ENCODE data around the gene ARHGEF19. TPM values are rescaled to one million over a fixed set of nuclear protein-coding genes. Genes with fewer than 3 reads are reported as not detected.
"Not testable (repeated sequence)": the region's sequence is repeated elsewhere in the genome, so short reads cannot be mapped to it uniquely, and the experiment has no call there.

Gene ARHGEF19
- polyA plus RNA-seq, 1 experiment: 6.7 TPM

- DNase-seq (ENCODE audit: low read depth, low spot score): peak; percentile 85
- H3K27me3 ChIP-seq (ENCODE audit: control insufficient read depth, insufficient read depth, low read length): peaks cover 10% of the 10 kb centered on the region
- no peak for TF ChIP-seq CTCF (IDR thresholded peaks at IDR 0.05; ENCODE audit: low read depth, low read length)
- ChIA-PET POLR2A (interaction anchor here (0.5 to 2.8 kb wide), 6 partner anchors 9 to 71 kb away, joined by 3 to 27 read pairs (median 3); partner anchors contain the start of gene CPLANE2), CTCF (interaction anchor here (0.9 to 2.5 kb wide), 3 partner anchors 135 to 143 kb away, joined by 3 to 16 read pairs (median 6); no protein-coding TSS in a partner anchor)
- H3K4me3 ChIP-seq (ENCODE audit: low read depth, low read length): peak overlapping the region; percentile 63
- no peaks in the 10 kb centered on the region; the same call in 1 of the 2 replicates for H3K9me3 ChIP-seq (ENCODE audit: control insufficient read depth, insufficient read depth, low read length)
- H3K27ac ChIP-seq (ENCODE audit: low read depth, low read length): no peak overlapping the region
Measured at GRCh38 chr1:16217061-16217785, 4.8 kb upstream of the ARHGEF19 start.

- TF ChIP-seq CTCF (IDR thresholded peaks at IDR 0.05; ENCODE audit: low read depth, low read length): no peak
- Histone ChIP-seq H3K27ac (ENCODE audit: low read depth, low read length) (no peak overlapping the region), H3K27me3 (ENCODE audit: control insufficient read depth, insufficient read depth, low read length) (peaks cover 8% of the 10 kb centered on the region), H3K9me3 (ENCODE audit: control insufficient read depth, insufficient read depth, low read length) (no peaks in the 10 kb centered on the region; the same call in 1 of the 2 replicates), H3K4me3 (ENCODE audit: low read depth, low read length) (peak overlapping the region; percentile 63)
- ChIA-PET POLR2A (interaction anchor here (1.4 to 2.8 kb wide), 3 partner anchors 8 to 21 kb away, joined by 3 to 27 read pairs (median 4); partner anchors contain the start of gene CPLANE2), CTCF (interaction anchor here (1.3 to 2.5 kb wide), 3 partner anchors 30 to 138 kb away, joined by 3 to 16 read pairs (median 6); no protein-coding TSS in a partner anchor)
- DNase-seq (ENCODE audit: low read depth, low spot score): no peak
Measured at GRCh38 chr1:16215882-16216753, 3.7 kb upstream of the ARHGEF19 start.

- POLR2A ChIA-PET; H3K9me3 ChIP-seq (ENCODE audit: control insufficient read depth, insufficient read depth, low read length): not testable (repeated sequence)
Measured at GRCh38 chr1:16215240-16215639, 2.8 kb upstream of the ARHGEF19 start.

GRCh38 chr1:16213544-16213943 lies 1.1 kb upstream of the ARHGEF19 start:
- H3K27ac ChIP-seq (ENCODE audit: low read depth, low read length); CTCF ChIA-PET; H3K9me3 ChIP-seq (ENCODE audit: control insufficient read depth, insufficient read depth, low read length); H3K27me3 ChIP-seq (ENCODE audit: control insufficient read depth, insufficient read depth, low read length); POLR2A ChIA-PET; H3K4me3 ChIP-seq (ENCODE audit: low read depth, low read length); DNase-seq (ENCODE audit: low read depth, low spot score): not testable (repeated sequence)

More at GRCh38 chr1:16215240-16215639, 2.8 kb upstream of the ARHGEF19 start:
- CTCF ChIA-PET: interaction anchor here (1.3 kb wide), 1 partner anchor 29 kb away, joined by 3 read pairs; no protein-coding TSS in a partner anchor
- DNase-seq (ENCODE audit: low read depth, low spot score); H3K27ac ChIP-seq (ENCODE audit: low read depth, low read length); H3K27me3 ChIP-seq (ENCODE audit: control insufficient read depth, insufficient read depth, low read length); H3K4me3 ChIP-seq (ENCODE audit: low read depth, low read length): not testable (repeated sequence)

- Histone ChIP-seq H3K9me3 (ENCODE audit: control insufficient read depth, insufficient read depth, low read length) (no peaks in the 10 kb centered on the region; the same call in 1 of the 2 replicates), H3K4me3 (ENCODE audit: low read depth, low read length) (no peak overlapping the region), H3K27ac (ENCODE audit: low read depth, low read length) (no peak overlapping the region), H3K27me3 (ENCODE audit: control insufficient read depth, insufficient read depth, low read length) (peaks cover 5% of the 10 kb centered on the region)
- no peak for DNase-seq (ENCODE audit: low read depth, low spot score)
- ChIA-PET POLR2A (no interaction called here), CTCF (no interaction called here)
- no peak for TF ChIP-seq CTCF (IDR thresholded peaks at IDR 0.05; ENCODE audit: low read depth, low read length)
Measured at GRCh38 chr1:16213013-16213412, 561 bp upstream of the ARHGEF19 start.
